Limb (tissue), 2 donors: ENCODE results near the gene CX3CR1.
"Not testable (repeated sequence)": the region's sequence is repeated elsewhere in the genome, so short reads cannot be mapped to it uniquely, and the experiment has no call there.

Experiments used
- DNase-seq, 2 donors: peaks; one replicate each; pipeline ENCODE4 v3.0.0-alpha.2; 2016; ENCODE audit errors: extremely low spot score in 2 of 2

The CX3CR1 gene

GRCh38 chr3:39279745-39280517 is at the start of gene CX3CR1:
Gene CX3CR1, minus strand, starts transcription at chr3:39280036. Its CDS starts 13,527 bp downstream, at chr3:39266509.
- DNase-seq = no peak

DNA sequence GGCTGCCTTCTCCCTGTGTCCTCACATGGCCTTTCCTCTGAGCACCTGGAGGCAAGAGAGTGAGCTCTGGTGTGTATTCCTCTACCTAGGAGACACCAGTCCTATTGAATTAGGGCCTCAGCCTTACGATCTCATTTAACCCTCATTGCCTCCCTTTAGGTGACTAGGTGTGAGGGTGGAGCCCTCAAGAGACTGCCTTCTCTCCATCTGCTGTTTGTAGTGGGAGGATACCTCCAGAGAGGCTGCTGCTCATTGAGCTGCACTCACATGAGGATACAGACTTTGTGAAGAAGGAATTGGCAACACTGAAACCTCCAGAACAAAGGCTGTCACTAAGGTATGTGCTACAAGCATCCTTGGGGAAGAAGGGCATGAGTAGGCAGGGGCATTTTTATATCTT is 49.7 kb upstream of the CX3CR1 start, which contains the start of gene CCR8:
CCR8 (plus strand) TSS at position 217 of the 400 bp plus-strand sequence. CDS start 2,623 bp downstream, outside the sequence.
- DNase-seq = no peak

- DNase-seq = no peak
Measured at GRCh38 chr3:39327746-39328349, 48.0 kb upstream of the CX3CR1 start.

GRCh38 chr3:39327053-39327745 is 47.4 kb upstream of the CX3CR1 start:
- DNase-seq = no peak

- no peak for DNase-seq
Measured at GRCh38 chr3:39325236-39325635, 45.4 kb upstream of the CX3CR1 start.

GRCh38 chr3:39323494-39323893 is 43.7 kb upstream of the CX3CR1 start:
- DNase-seq = no peak

DNA sequence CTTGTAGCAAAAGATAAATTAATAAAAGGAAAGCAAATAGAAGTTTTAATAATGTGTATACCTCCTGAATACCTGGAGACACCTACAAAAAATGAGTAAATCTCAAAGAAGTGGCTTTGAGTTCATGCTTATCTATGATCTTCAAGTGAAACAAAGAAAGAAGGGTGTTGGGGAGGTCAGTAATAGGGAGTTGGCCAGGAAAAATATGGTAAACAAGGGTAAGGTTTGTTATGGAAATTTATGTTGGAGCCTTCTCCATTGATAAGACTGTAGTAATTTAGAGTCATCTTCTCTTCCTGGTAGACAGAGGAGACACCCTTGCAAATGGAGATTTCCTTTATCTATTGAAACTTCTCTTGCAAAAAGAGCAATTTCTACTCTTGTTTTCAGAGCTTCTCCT is 43.1 kb upstream of the CX3CR1 start:
- DNase-seq = no peak

- not testable (repeated sequence) for DNase-seq
Measured at GRCh38 chr3:39322209-39322715, 42.4 kb upstream of the CX3CR1 start.

- not testable (repeated sequence) for DNase-seq
Measured at GRCh38 chr3:39321574-39321983, 41.7 kb upstream of the CX3CR1 start.

DNA sequence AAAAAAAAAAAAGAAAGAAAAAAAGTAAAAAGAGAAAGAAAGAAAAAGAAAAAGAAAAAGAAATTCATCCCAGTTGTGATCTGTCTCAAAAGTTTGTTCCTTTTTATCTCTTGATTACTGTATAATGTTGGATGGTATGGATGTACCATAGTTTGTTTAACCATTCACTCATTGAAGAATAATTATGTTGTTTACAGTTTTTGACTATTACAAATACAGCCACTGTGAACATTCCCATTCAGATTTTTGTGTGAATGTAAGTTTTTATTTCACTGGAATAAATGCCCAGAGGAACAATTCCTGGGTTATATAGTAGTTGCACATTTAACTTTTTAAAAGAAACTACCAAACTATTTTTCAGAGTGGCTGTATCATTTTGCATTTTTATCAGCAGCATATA is 39.4 kb upstream of the CX3CR1 start:
- no peak for DNase-seq

DNA sequence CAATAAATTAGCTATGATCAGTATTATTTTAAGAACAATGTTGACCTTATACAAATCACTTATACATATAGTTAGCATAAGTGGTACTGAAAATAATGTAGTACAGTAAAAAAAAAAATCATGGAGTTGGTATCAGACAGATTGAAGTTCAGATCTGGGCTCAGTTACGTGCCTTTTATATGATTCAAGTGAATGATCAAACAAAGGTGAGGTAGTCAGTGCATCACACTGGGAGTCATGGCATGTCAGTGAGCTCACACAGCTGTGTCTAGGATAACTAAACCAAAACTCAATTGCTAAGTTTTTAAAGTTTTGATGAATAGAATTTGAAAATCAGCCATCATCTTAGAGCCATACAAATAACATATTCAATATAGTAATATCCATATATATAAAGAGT is 38.5 kb upstream of the CX3CR1 start:
- DNase-seq = no peak

DNA sequence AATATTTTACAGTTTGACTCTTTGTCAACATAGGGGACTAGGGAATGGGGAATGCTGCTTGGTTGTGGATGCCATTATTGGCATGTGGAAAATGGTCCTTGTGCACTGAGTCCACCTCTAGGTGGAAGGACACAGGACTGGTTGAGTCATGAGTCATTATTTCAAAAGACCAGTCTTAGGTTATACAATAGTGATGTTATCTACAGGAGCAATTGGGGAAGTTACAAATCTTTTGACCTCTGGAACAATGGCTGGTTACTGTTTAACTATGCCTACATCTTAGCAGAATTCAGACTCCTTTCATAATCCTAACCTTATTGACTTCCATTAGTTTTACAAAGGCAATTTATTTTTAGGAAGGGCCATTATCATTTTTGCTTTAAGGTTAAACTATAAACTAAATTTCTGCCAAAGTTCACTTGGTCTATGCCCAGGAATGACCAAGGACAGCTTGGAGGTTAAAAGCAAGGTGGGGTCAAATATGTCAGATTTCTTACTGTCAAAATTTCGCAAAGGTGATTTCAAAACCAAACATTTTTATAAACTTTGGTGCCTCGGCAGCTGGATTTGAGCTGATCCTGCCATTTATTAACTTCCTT is 37.8 kb upstream of the CX3CR1 start:
- no peak for DNase-seq

GRCh38 chr3:39315420-39315819 is 35.6 kb upstream of the CX3CR1 start:
- DNase-seq = no peak

DNA sequence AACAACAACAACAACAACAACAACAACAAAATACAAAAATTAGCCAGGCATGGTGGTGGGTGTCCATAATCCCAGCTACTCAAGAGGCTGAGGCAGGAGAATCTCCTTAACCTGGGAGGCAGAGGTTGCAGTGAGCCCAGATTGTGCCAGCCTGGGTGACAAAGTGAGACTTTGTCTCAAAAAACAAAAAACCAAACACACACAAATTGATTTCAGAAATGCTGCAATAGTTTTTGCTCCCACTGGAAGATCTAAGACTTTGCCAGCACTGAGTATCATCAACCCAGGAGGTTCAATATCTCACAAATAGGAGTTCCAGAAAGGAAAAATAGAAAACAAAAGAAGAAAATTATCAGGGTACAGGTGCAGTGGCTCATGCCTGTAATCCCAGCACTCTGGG is 33.5 kb upstream of the CX3CR1 start:
- DNase-seq = no peak

GRCh38 chr3:39302178-39302577 is 22.3 kb upstream of the CX3CR1 start:
- no peak for DNase-seq

DNA sequence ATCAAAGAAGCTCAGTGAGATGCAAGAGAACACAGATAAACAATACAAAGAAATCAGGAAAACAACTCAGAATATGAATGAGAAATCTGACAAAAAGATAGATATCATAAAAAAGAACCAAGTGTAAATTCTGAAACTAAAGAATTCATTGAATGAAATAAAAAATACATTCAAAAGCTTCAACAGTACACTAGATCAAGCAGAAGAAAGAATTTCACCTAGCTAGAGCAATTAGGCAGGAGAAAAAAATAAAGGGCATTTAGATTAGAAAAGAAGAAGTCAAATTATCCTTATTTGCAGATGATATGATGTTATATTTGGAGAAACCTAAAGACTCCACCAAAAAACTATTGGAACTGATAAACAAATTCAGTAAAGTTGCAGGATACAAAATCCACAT is 19.4 kb upstream of the CX3CR1 start:
- no peak for DNase-seq

GRCh38 chr3:39296197-39297077 is 16.6 kb upstream of the CX3CR1 start:
- no peak for DNase-seq

- DNase-seq = no peak
Measured at GRCh38 chr3:39295184-39295775, 15.4 kb upstream of the CX3CR1 start.

DNA sequence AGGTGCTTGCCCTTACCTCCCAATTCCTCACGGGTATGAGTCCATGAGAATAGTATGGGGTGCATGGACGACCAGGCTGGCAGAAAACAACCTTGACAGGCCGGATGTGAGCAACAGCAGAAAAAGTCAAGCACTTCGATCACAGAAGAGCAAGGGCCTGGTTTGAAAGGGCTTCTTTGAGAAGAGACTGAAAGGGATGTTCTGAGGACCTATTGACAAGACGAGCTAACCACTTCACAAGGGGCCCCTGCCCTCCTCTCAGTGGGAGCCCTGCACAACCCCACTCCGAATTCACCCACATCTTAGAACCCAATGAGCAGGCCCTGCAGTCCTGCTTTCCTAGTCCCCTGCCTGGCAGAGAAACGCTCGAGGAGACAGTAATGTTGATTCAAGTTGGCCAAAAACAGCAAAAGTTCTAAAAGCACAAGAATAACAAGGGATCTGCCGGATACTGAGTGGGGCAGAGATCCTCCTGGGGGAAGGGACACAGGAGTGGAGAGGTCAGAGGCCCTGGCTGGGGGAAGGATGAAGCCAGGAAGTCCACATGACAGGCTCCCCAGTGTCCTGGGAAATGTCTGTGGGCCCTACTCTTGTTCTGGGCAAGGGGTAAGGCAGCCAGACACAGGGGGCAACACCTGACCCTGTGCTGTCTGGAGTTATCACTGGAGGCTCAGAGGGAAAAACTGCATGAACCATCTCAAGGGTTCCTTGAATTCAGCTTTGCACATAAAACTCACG is 14.8 kb upstream of the CX3CR1 start:
- DNase-seq = no peak

DNA sequence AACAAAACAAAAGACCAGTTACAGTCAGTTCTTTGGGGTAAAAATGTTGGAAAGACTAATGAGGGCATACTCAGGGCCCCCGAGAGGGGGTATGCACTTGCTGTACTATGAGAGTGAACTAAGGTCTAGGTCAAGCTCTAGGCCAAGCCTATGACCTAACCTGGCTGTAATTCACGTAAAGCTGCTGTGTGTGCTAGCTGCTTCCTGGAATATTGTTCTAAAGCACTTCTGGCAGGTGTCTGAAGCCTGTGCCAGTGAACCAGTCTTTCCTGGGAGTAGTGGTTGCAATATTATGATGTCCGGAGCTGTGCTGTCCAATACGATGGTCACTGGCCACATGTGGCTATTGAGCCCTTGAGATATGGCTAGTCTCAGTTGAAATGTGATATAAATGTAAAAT is 13.1 kb upstream of the CX3CR1 start:
- no peak for DNase-seq
